GM21360 (cell line): ENCODE data around the gene NRIP1.
"Not testable (repeated sequence)": the region's sequence is repeated elsewhere in the genome, so short reads cannot be mapped to it uniquely, and the experiment has no call there.

ENCODE experiments used
- ATAC-seq: cut with Tn5 transposase; IDR thresholded peaks from one replicate; pipeline ENCODE4 v1.9.1; 2021; ENCODE audit warnings: mild to moderate bottlenecking, moderate library complexity; ENCODE audit not compliant: unreplicated experiment

The NRIP1 gene

GRCh38 chr21:14981246-14981645 lies 83.6 kb downstream of the NRIP1 start:
- no peak for ATAC-seq

GRCh38 chr21:14979264-14979663 lies 85.5 kb downstream of the NRIP1 start:
- ATAC-seq = no peak

- no peak for ATAC-seq
These were observed 87.0 kb downstream of the NRIP1 start for GRCh38 chr21:14977814-14978213.

GRCh38 chr21:14975136-14975919 lies 89.5 kb downstream of the NRIP1 start:
- ATAC-seq = no peak

GRCh38 chr21:14972678-14973077 lies 92.1 kb downstream of the NRIP1 start:
- ATAC-seq = no peak

DNA sequence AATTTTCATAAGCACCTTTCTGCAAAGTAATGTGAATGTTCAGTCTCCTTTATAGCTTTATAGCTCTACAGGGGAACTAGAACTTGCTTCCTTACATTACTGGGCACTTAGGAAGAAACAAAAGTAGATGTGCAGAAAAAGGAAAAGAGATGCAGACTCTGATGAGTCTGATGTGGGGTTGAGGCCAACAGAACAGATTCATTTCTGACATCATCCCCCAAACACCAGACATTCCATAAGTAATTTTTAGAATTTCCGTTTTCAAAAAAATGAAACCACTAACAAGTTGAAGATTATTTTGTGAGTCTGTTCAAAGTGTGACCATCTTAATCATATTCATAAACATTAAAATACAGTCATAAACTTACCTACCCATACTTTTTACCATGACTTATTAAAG lies 96.0 kb downstream of the NRIP1 start:
- no peak for ATAC-seq

GRCh38 chr21:14968029-14968428 lies 96.8 kb downstream of the NRIP1 start:
- ATAC-seq = no peak

- no peak for ATAC-seq
These were observed 100.2 kb downstream of the NRIP1 start for GRCh38 chr21:14964621-14965020.

- ATAC-seq = no peak
These were observed 102.6 kb downstream of the NRIP1 start for GRCh38 chr21:14962217-14962616.

GRCh38 chr21:14961502-14961901 lies 103.3 kb downstream of the NRIP1 start:
- no peak for ATAC-seq

GRCh38 chr21:14959343-14959742 lies 105.5 kb downstream of the NRIP1 start:
- ATAC-seq = no peak

- ATAC-seq = no peak
These were observed 107.0 kb downstream of the NRIP1 start for GRCh38 chr21:14957836-14958235.

GRCh38 chr21:14956807-14957206 lies 108.0 kb downstream of the NRIP1 start:
- no peak for ATAC-seq

DNA sequence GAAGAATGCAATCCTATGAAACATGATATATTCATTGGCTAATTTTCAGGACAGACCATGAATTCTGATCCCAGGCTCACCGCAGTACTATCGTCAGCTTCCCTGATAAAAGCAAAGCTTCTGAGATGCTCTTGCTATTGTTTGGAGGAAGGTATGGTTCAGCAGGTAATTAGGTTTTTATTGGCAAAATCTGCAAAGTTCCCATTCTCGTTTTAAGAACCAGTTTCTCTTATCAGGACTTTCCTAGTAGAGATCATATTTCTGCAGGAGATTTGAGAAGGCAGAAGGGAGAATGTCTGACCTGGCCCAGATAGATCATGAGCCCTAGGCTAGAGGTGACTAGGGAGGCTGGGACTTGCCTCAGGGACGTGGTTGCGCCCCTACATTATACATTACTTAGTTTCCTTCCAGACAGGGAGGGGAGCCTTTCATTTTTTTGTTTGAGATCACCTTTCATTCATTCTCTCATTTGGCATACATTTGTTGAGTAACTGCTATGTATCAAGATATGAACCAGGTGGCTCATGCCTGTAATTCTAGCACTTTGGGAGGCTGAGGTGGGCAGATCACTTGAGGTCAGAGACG lies 108.8 kb downstream of the NRIP1 start:
- no peak for ATAC-seq

- ATAC-seq = no peak
These were observed 111.9 kb downstream of the NRIP1 start for GRCh38 chr21:14952916-14953315.

- no peak for ATAC-seq
These were observed 115.2 kb downstream of the NRIP1 start for GRCh38 chr21:14949603-14950002.

GRCh38 chr21:14947613-14948160 lies 117.1 kb downstream of the NRIP1 start:
- ATAC-seq = no peak

- no peak for ATAC-seq
These were observed 119.6 kb downstream of the NRIP1 start for GRCh38 chr21:14945176-14945575.

DNA sequence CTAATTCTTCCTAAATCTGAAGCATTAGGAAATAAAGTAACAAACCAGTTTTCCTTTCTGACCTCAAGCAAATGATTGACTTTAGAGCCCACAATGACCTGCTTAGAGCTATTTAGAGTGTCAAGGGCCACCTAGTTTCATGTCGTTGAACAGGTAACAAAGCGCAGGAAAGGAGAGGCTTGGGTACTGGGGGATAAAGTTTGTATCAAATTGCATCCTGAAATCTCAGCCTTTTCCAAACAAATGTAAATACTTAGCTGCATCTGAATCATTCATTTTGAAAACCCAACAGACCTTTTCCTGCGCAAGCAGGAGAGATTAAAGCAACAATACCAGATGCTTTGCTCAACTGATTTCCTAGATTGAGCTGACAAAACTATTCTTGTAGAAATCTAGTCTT lies 121.2 kb downstream of the NRIP1 start:
- no peak for ATAC-seq

- ATAC-seq = no peak
These were observed 121.9 kb downstream of the NRIP1 start for GRCh38 chr21:14942801-14943490.

DNA sequence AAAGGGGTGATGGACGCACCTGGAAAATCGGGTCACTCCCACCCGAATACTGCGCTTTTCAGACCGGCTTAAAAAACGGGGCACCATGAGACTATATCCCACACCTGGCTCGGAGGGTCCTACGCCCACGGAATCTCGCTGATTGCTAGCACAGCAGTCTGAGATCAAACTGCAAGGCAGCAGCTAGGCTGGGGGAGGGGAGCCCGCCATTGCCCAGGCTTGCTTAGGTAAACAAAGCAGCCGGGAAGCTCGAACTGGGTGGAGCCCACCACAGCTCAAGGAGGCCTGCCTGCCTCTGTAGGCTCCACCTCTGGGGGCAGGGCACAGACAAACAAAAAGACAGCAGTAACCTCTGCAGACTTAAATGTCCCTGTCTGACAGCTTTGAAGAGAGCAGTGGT lies 137.5 kb downstream of the NRIP1 start:
- ATAC-seq = not testable (repeated sequence)

GRCh38 chr21:14926186-14926585 lies 138.6 kb downstream of the NRIP1 start:
- ATAC-seq = no peak
